IMR-90 (cell line): ENCODE results near the gene NNMT. TPM values are rescaled to one million over a fixed set of nuclear protein-coding genes. Genes with fewer than 3 reads are reported as not detected.
A peak's percentile ranks its signal among the peaks of the same experiment; 100 is the strongest.

Source experiments
- ATAC-seq: fragments of 200-7000 bp; cut with Tn5 transposase; 2 replicates; pipeline ENCODE4 v1.9.1; 2020; ENCODE audit warnings: low read depth, mild to moderate bottlenecking, moderate library complexity
- BruUV-seq: library from RNA; stranded (reverse); fragments of 400-500 nt; replicated peaks from 2 replicates; lab custom pipeline; 2021; lab: Mats Ljungman, UMichigan
- CTCF ChIA-PET: fragments of 300-600 bp; formaldehyde crosslinking; extraction: SDS; loops from one replicate; lab custom pipeline; 2021; ENCODE audit warnings: antibody characterized with exemption; lab: Yijun Ruan, JAX
- POLR2A ChIA-PET: fragments of 300-600 bp; sonication (Branson Sonifier 250); formaldehyde crosslinking; loops from one replicate; lab custom pipeline; 2022; ENCODE audit warnings: antibody characterized with exemption; ENCODE audit not compliant: unreplicated experiment; lab: Charles Lee
- DNase-seq: peaks from one replicate; pipeline ENCODE4 v3.0.0; 2013
- H2AFZ ChIP-seq: replicated peaks from 2 replicates; pipeline ENCODE3; 2013; ENCODE audit warnings: low read length, mild to moderate bottlenecking; ENCODE audit not compliant: poor library complexity
- H2AK5ac ChIP-seq: 2 replicates; pipeline ENCODE4 v1.6.1; 2013; ENCODE audit warnings: low read depth, low read length, inconsistent platforms
- H2AK9ac ChIP-seq: replicated peaks from 2 replicates; pipeline ENCODE3; 2013; ENCODE audit warnings: mild to moderate bottlenecking, low read depth, low read length, moderate library complexity; ENCODE audit not compliant: poor library complexity
- H2BK120ac ChIP-seq: 2 replicates; pipeline ENCODE4 v1.6.1; 2013; ENCODE audit warnings: low read depth, low read length, inconsistent platforms
- H2BK15ac ChIP-seq: 3 replicates; pipeline ENCODE4 v1.6.1; 2013; ENCODE audit warnings: low read depth, low read length, inconsistent platforms
- H2BK20ac ChIP-seq: 2 replicates; pipeline ENCODE4 v1.6.1; 2013; ENCODE audit warnings: low read depth, mild to moderate bottlenecking, inconsistent platforms, low read length, moderate library complexity
- H2BK5ac ChIP-seq: 2 replicates; pipeline ENCODE4 v1.6.1; 2013; ENCODE audit warnings: mild to moderate bottlenecking, low read depth, low read length, inconsistent platforms; ENCODE audit not compliant: poor library complexity, severe bottlenecking
- H3K14ac ChIP-seq: replicated peaks from 2 replicates; pipeline ENCODE4 v1.6.1; 2013; ENCODE audit warnings: low read depth, low read length, inconsistent platforms
- H3K18ac ChIP-seq: 2 replicates; pipeline ENCODE4 v1.6.1; 2013; ENCODE audit warnings: low read depth, low read length, control low read depth
- H3K23ac ChIP-seq: 2 replicates; pipeline ENCODE4 v1.6.1; 2013; ENCODE audit warnings: low read depth, low read length, inconsistent platforms
- H3K27ac ChIP-seq: 2 replicates; pipeline ENCODE4 v1.5.1; 2013; ENCODE audit warnings: mild to moderate bottlenecking, control low read depth, low read length; ENCODE audit not compliant: insufficient read depth
- H3K27me3 ChIP-seq: 2 replicates; pipeline ENCODE4 v1.6.1; 2013; ENCODE audit warnings: low read length; ENCODE audit not compliant: control insufficient read depth, insufficient read depth
- H3K36me3 ChIP-seq: 2 replicates; pipeline ENCODE4 v1.6.1; 2013; ENCODE audit warnings: low read length, mixed read lengths; ENCODE audit not compliant: control insufficient read depth, insufficient read depth
- H3K4ac ChIP-seq: 2 replicates; pipeline ENCODE4 v1.6.1; 2013; ENCODE audit warnings: low read depth, low read length, inconsistent platforms
- H3K4me1 ChIP-seq: 2 replicates; pipeline ENCODE4 v1.6.1; 2013; ENCODE audit warnings: low read length, mixed read lengths; ENCODE audit not compliant: control insufficient read depth, insufficient read depth
- H3K4me2 ChIP-seq: 2 replicates; pipeline ENCODE4 v1.6.1; 2013; ENCODE audit warnings: low read depth, mild to moderate bottlenecking, control low read depth, low read length, moderate library complexity
- H3K4me3 ChIP-seq: 2 replicates; pipeline ENCODE4 v1.5.1; 2013; ENCODE audit warnings: low read depth, mild to moderate bottlenecking, control low read depth, low read length, moderate library complexity; ENCODE audit not compliant: insufficient read depth
- H3K56ac ChIP-seq: 2 replicates; pipeline ENCODE4 v1.6.1; 2013; ENCODE audit warnings: low read length, inconsistent platforms; ENCODE audit not compliant: insufficient read depth; ENCODE audit errors: extremely low read depth
- H3K79me1 ChIP-seq, 2 experiments: 2 replicates each; pipeline ENCODE4 v1.6.1; 2013; ENCODE audit warnings: low read length in 2 of 2, inconsistent platforms in 1 of 2, low read depth in 1 of 2
- H3K9ac ChIP-seq: 2 replicates; pipeline ENCODE4 v1.6.1; 2013; ENCODE audit warnings: low read depth, low read length, control low read depth
- H3K9me1 ChIP-seq: 2 replicates; pipeline ENCODE4 v1.6.1; 2013; ENCODE audit warnings: low read length, inconsistent platforms; ENCODE audit not compliant: insufficient read depth
- H3K9me3 ChIP-seq: 2 replicates; pipeline ENCODE4 v1.6.1; 2013; ENCODE audit warnings: low read length; ENCODE audit not compliant: control insufficient read depth, insufficient read depth
- H4K20me1 ChIP-seq: 2 replicates; pipeline ENCODE4 v1.6.1; 2013; ENCODE audit warnings: low read length, inconsistent platforms; ENCODE audit not compliant: insufficient read depth
- H4K5ac ChIP-seq: 2 replicates; pipeline ENCODE4 v1.6.1; 2013; ENCODE audit warnings: mild to moderate bottlenecking, low read depth, low read length, control low read depth
- H4K8ac ChIP-seq, 2 experiments: 2 replicates each; pipeline ENCODE4 v1.6.1; 2013; ENCODE audit warnings: low read depth in 2 of 2, low read length in 2 of 2, control low read depth in 1 of 2, inconsistent platforms in 1 of 2
- H4K91ac ChIP-seq: 2 replicates; pipeline ENCODE4 v1.6.1; 2013; ENCODE audit warnings: low read depth, low read length, inconsistent platforms; ENCODE audit not compliant: insufficient read depth
- CEBPB ChIP-seq: IDR thresholded peaks from 2 replicates; pipeline ENCODE4 v1.6.1; 2012; ENCODE audit warnings: low read depth, low read length, improper control_type of control experiment
- MAZ ChIP-seq: IDR thresholded peaks from 2 replicates; pipeline ENCODE4 v1.6.1; 2012; ENCODE audit warnings: low read depth, mild to moderate bottlenecking, low read length, improper control_type of control experiment, moderate library complexity, borderline replicate concordance
- POLR2A ChIP-seq: IDR thresholded peaks from 2 replicates; pipeline ENCODE4 v1.6.1; 2012; ENCODE audit warnings: mild to moderate bottlenecking, low read depth, low read length
- RAD21 ChIP-seq: IDR thresholded peaks from 2 replicates; pipeline ENCODE4 v1.6.1; 2012; ENCODE audit warnings: low read length, improper control_type of control experiment
- WGBS, 2 experiments: methylation state at CpG; one replicate each; pipeline versions ENCODE4 v1.1.5 to v1.1.7; 2013; ENCODE audit warnings: missing lambda C conversion rate in 2 of 2; ENCODE audit not compliant: insufficient read length in 1 of 2; ENCODE audit errors: extremely low coverage in 2 of 2; 5-methylcytosine and 5-hydroxymethylcytosine counted together
- dilution Hi-C: fragments of 300-500 bp; cut with HindIII; formaldehyde crosslinking; loops from one replicate; pipeline ENCODE4 v1.14.3; 2018; ENCODE audit warnings: low sequenced_read_pairs; ENCODE audit not compliant: unreplicated experiment
- in situ Hi-C: fragments of 300-500 bp; cut with MboI; formaldehyde crosslinking; loops from 3 replicates; pipeline ENCODE4 v1.14.3; 2019; ENCODE audit warnings: low sequenced_read_pairs, inconsistent platforms, mixed read lengths
- intact Hi-C: fragments of 100-400 bp; cut with micrococcal nuclease; formaldehyde crosslinking; loops from 2 replicates; pipeline ENCODE4 v1.10.0; 2022
- polyA plus RNA-seq, 3 experiments: library from polyadenylated mRNA; depleted of rRNA; stranded (reverse); fragments of >200 nt; gene quantifications; 2 replicates each; pipeline ENCODE4 v1.2.3, GENCODE V29; 2012; ENCODE audit warnings: low replicate concordance in 1 of 3
- total RNA-seq: library from RNA; depleted of rRNA; stranded (reverse); fragments of >200 nt; gene quantifications from 2 replicates; pipeline ENCODE4 v1.2.3, GENCODE V29; 2012

Gene NNMT
- total and polyA plus RNA-seq, 2 of the 4 experiments (the other 2 are of a cell fraction) = 79.7 to 108 TPM

DNA sequence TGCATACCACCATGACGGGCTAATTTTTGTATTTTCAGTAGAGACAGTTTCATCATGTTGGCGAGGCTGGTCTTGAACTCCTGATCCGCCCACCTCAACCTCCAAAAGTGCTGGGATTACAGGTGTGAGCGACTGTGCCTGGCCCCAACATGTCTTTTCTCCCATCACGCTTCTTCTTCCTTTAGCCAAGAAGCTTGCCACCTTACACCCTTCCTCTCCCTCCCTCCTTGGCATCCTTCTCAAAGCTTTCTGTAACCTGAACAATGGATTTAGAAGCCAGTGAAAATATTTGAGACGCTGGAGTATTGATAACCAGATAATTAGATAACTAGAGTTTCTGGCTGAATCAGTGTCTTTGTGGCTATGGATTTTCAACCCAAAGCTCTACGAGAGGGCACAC is 11.3 kb upstream of the NNMT start:
- H2AFZ ChIP-seq = no peak overlapping the region
- H3K4me1 ChIP-seq = peaks cover 16% of the 10 kb centered on the region
- H2BK15ac ChIP-seq = peak overlapping the region; percentile 18; the same call in 1 of the 3 replicates
- H3K4me3 ChIP-seq = no peak overlapping the region
- no peak overlapping the region for H3K23ac ChIP-seq
- peak overlapping the region; percentile 77 for H2BK20ac ChIP-seq
- peak overlapping the region; percentile 44; the same call in 1 of the 2 replicates for H2AK5ac ChIP-seq
- H4K91ac ChIP-seq = peak overlapping the region; percentile 47; the same call in 1 of the 2 replicates
- no peaks in the 10 kb centered on the region for H4K20me1 ChIP-seq
- H3K27ac ChIP-seq = no peak overlapping the region
- in situ Hi-C loops = loop anchor here (5.0 kb wide), 1 partner anchor 467 kb away; no protein-coding TSS in a partner anchor
- H3K9me3 ChIP-seq = peaks cover 3% of the 10 kb centered on the region; the same call in 1 of the 2 replicates
- no peak overlapping the region for H3K4me2 ChIP-seq
- H3K27me3 ChIP-seq = no peaks in the 10 kb centered on the region
- H2BK120ac ChIP-seq = peak overlapping the region; percentile 71
- no peak overlapping the region for H2AK9ac ChIP-seq
- H3K36me3 ChIP-seq = no peaks in the 10 kb centered on the region
- WGBS, 2 experiments = 100% methylated on average over 3 of the region's 7 CpGs; no CpG with 5 or more reads in 1 of the 2 experiments
- no peak overlapping the region; the same call in 1 of the 2 replicates for H3K14ac ChIP-seq
- H3K56ac ChIP-seq = no peak overlapping the region
- H3K79me1 ChIP-seq = no peaks in the 10 kb centered on the region
- ATAC-seq = no peak
- intact Hi-C loops = loop anchor here (5.0 kb wide), 3 partner anchors 117 to 1992 kb away; partner anchors contain the start of genes C11orf71 and RBM7
- H2BK5ac ChIP-seq = peak overlapping the region; percentile 6
- POLR2A ChIA-PET = no interaction called here
- H4K5ac ChIP-seq = no peak overlapping the region
- H3K4ac ChIP-seq = peak overlapping the region; percentile 70; the same call in 1 of the 2 replicates
- dilution Hi-C loops = no loop called here
- H3K9ac ChIP-seq = no peak overlapping the region
- no peak for DNase-seq
- H4K8ac ChIP-seq = peak overlapping the region in 1 of 2 experiments; percentile 20; a peak in 1 of 4 replicates
- BruUV-seq = no TSS peak
- TF ChIP-seq CEBPB (no peak), MAZ (no peak), RAD21 (no peak), POLR2A (no peak)
- peak overlapping the region; percentile 57; the same call in 1 of the 2 replicates for H3K18ac ChIP-seq
- CTCF ChIA-PET = no interaction called here
- H3K9me1 ChIP-seq = peaks cover under 1% of the 10 kb centered on the region; the same call in 1 of the 2 replicates
